GM13977 (cell line): ENCODE measurements around the gene SLC35C1.

ENCODE experiments used
- DNase-seq: peaks from one replicate; pipeline ENCODE4 v3.0.0; 2012; ENCODE audit warnings: low spot score
- in situ Hi-C: fragments of 300-500 bp; cut with MboI; formaldehyde crosslinking; loops from one replicate; pipeline ENCODE4 v1.12.0; 2022; ENCODE audit warnings: low sequenced_read_pairs, low pct_unique_long_range_greater_than_20kb, mixed read lengths, inconsistent platforms; ENCODE audit not compliant: unreplicated experiment
- TF ChIP-seq, protein P1 (sequence below): IDR thresholded peaks from 2 replicates; pipeline ENCODE4 v1.5.1; 2012; ENCODE audit warnings: mild to moderate bottlenecking, control low read depth; ENCODE audit not compliant: insufficient read depth; ENCODE audit errors: extremely low read depth, missing control alignments

The SLC35C1 gene

DNA sequence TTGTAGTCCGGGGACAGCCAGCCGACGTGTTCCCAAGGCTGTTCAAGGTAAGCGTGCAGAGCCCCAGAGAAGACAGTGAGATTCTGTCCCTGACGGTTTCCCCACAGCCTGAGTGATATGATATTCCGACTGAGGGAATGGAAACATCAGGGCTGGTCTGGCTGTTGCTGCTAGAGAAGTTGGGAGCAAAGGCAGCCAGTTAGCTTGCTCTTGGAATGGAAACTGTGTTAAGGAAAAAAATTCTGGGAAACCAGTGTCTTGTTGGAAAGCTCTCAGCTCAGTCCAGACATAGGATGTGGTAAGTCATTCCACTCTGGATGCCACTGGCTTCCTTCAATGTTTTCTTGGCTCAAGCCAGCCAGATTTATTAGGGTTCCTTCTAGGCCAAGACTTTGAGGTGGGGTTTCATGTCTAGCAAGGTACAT is 51.1 kb downstream of the SLC35C1 start:
- TF ChIP-seq, protein P1, sequence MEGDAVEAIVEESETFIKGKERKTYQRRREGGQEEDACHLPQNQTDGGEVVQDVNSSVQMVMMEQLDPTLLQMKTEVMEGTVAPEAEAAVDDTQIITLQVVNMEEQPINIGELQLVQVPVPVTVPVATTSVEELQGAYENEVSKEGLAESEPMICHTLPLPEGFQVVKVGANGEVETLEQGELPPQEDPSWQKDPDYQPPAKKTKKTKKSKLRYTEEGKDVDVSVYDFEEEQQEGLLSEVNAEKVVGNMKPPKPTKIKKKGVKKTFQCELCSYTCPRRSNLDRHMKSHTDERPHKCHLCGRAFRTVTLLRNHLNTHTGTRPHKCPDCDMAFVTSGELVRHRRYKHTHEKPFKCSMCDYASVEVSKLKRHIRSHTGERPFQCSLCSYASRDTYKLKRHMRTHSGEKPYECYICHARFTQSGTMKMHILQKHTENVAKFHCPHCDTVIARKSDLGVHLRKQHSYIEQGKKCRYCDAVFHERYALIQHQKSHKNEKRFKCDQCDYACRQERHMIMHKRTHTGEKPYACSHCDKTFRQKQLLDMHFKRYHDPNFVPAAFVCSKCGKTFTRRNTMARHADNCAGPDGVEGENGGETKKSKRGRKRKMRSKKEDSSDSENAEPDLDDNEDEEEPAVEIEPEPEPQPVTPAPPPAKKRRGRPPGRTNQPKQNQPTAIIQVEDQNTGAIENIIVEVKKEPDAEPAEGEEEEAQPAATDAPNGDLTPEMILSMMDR, result no peak
- DNase-seq, result no peak
- in situ Hi-C loops, result no loop called here

DNA sequence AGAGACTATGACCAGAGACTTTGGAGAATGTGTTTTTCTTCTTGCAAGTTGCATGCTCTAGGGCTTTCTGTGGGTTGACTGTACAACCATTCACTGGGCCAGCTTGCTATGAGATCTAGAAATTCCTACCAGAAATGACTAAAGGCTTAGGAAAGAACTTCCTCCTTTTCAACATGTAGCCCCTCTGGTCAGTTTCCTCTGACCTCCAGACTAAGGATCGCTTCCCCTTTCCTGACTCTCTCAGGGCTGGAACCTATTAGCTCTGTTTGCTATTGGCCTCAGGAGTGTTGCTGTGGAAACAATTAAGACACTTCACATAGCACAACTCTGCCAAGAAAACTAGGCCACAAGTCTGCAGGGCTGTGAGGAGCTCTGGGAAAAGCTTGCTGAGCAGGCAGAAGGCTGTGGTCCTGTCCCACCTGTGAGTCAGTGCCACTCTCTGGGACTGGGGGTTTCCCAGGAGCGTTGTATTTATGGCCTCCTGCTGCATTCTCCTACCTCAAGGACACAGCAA is 53.1 kb downstream of the SLC35C1 start:
- TF ChIP-seq, protein P1, result no peak
- DNase-seq, result no peak
- in situ Hi-C loops, result no loop called here

DNA sequence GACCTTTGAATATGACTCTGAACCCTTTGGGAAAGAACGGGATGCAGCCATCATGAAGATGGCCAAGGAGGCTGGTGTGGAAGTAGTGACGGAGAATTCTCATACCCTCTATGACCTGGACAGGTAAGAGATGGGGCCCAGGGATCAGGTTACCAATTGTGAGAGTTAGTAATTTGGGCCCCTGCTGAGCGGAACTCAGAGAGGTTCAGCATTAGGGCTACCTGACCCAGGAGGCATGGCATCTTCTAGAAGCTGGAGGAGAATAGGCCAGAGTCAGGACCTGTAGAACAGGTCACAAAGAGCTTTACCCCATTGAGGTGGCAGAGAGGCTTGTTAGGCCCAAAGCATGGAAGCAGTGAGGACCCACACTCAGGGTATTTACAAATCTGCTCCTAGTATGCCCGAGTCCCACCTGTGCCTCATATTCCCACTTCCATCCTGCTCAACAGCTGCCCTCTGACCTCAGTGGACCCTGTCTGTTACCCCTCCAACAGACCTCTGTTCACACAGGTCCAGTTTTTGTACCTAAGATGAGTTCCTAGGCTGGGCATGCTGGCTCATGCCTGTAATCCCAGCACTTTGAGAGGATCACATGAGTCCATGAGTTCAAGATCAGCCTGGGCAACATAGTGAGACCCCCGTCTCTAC is 53.9 kb downstream of the SLC35C1 start:
- TF ChIP-seq, protein P1, result no peak
- DNase-seq, result no peak
- in situ Hi-C loops, result no loop called here

GRCh38 chr11:45859661-45860140 is 54.8 kb downstream of the SLC35C1 start:
- TF ChIP-seq, protein P1, result no peak
- in situ Hi-C loops, result no loop called here
- no peak for DNase-seq

DNA sequence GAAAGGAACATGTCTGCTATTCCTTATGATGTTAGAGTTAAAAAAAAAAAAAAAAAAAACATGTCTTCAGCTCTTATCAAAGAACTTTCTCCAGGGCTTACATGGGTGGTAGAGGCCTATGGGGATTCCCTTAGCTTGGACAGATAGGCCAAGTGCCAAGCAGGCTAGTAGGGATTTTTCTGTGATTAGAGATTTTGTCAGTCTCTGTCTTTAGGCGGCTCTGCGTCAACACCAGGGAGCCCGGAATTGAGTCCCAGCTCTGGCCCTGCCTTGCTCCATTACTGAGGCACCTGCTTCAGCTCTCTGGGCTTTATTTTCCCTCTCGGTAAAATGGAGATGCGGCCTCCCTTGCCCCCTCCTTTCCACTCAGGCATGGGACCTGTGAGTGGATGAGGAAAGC is 55.4 kb downstream of the SLC35C1 start:
- TF ChIP-seq, protein P1, result no peak
- DNase-seq, result no peak
- in situ Hi-C loops, result no loop called here

DNA sequence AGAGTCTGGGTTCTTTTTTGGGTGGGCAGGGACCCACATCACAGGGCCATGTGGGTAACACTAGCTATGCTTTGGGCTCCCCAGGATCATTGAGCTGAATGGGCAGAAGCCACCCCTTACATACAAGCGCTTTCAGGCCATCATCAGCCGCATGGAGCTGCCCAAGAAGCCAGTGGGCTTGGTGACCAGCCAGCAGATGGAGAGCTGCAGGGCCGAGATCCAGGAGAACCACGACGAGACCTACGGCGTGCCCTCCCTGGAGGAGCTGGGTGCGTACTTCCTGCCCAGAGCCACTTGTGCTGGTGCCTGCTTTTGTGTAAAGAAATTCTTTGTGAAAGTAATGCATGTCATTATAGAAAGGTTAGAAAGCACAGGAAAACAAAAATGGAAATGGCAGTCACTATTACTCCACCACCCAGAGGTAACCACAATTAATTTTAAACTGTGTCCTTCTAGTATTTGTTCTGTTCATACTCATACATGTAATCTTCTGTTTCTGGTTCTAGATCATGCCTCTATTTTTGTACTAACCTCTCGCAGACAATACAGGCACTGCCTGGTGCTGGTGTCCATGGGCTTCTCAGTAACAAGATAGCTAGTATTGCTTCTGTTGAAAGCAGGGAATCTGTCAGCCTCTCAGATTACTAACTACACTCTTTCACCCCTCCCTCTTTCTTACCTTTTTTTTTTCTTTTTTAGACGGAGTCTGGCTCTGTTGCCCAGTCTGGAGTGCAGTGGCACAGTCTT is 56.0 kb downstream of the SLC35C1 start:
- in situ Hi-C loops, result no loop called here
- DNase-seq, result no peak
- TF ChIP-seq, protein P1, result no peak
